Measurements from ENCODE around the gene DISP3. TPM values are rescaled to one million over a fixed set of nuclear protein-coding genes. Genes with fewer than 3 reads are reported as not detected.

Gene DISP3
- total and polyA plus RNA-seq, 11 donors = 0.03 to 0.45 (median 0.12) TPM; not detected in 5

DNA sequence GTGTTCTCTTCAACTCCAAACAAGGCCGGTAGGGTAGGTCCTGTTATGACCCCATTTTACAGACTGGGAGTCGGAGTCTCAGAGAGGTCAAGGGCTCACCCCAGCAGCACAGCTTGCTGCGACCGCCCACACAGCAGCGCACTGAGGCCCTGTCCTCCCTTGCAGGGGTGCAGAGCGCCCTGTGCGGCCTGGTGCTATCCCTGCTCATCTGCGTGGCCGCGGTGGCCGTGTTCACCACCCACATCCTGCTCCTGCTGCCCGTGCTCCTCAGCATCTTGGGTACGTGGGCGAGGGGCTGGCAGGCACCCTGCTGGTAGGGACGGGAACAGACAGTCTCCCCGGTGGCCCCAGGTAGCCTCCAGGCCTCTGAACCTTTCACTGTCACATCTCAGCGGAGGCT, 55.9 kb downstream of the DISP3 start:
- TF ChIP-seq POLR2A (IDR thresholded peaks at IDR 0.05) = no peak
- TF ChIP-seq, protein P1, sequence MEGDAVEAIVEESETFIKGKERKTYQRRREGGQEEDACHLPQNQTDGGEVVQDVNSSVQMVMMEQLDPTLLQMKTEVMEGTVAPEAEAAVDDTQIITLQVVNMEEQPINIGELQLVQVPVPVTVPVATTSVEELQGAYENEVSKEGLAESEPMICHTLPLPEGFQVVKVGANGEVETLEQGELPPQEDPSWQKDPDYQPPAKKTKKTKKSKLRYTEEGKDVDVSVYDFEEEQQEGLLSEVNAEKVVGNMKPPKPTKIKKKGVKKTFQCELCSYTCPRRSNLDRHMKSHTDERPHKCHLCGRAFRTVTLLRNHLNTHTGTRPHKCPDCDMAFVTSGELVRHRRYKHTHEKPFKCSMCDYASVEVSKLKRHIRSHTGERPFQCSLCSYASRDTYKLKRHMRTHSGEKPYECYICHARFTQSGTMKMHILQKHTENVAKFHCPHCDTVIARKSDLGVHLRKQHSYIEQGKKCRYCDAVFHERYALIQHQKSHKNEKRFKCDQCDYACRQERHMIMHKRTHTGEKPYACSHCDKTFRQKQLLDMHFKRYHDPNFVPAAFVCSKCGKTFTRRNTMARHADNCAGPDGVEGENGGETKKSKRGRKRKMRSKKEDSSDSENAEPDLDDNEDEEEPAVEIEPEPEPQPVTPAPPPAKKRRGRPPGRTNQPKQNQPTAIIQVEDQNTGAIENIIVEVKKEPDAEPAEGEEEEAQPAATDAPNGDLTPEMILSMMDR (IDR thresholded peaks at IDR 0.05) = no peak
- no peak overlapping the region for H3K27ac ChIP-seq
- H3K4me1 ChIP-seq = no peaks in the 10 kb centered on the region
- H3K27me3 ChIP-seq = peaks cover 0 to 33% (median 0%) of the 10 kb centered on the region in 9 donors
- H3K36me3 ChIP-seq = no peaks in the 10 kb centered on the region
- 81 to 89% (median 85%) methylated on average over 8 to 17 of the region's 17 CpGs for WGBS, 4 donors
- H3K4me3 ChIP-seq = no peak overlapping the region
- H3K9me3 ChIP-seq = no peaks in the 10 kb centered on the region
- ATAC-seq (no peak), DNase-seq (no peak)
- intact Hi-C loops (cut with DNase I) = no loop called here

DNA sequence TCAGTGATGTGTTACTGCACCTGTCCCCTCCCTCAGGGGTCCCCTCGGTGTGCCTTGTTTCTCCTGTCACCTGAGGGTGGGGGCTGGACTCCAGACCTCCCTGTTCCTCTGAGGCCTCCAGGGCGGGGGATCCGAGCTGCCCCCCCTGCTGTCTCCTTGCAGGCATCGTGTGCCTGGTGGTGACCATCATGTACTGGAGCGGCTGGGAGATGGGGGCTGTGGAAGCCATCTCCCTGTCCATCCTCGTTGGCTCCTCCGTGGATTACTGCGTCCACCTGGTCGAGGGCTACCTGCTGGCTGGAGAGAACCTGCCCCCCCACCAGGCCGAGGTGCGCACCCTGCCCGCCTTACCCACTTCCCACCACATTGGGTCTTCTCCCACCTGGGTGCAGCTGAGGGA, 56.4 kb downstream of the DISP3 start:
- DNase-seq (no peak), ATAC-seq (no peak)
- no peaks in the 10 kb centered on the region for H3K9me3 ChIP-seq
- TF ChIP-seq POLR2A (IDR thresholded peaks at IDR 0.05) = no peak
- TF ChIP-seq, protein P1 (IDR thresholded peaks at IDR 0.05) = no peak
- no peak overlapping the region for H3K4me3 ChIP-seq
- no peak overlapping the region for H3K27ac ChIP-seq
- H3K27me3 ChIP-seq = peaks cover 0 to 33% (median 2%) of the 10 kb centered on the region in 9 donors
- H3K36me3 ChIP-seq = no peaks in the 10 kb centered on the region
- intact Hi-C loops (cut with DNase I) = no loop called here
- no peaks in the 10 kb centered on the region for H3K4me1 ChIP-seq
- 86 to 90% (median 89%) methylated on average over 8 to 12 of the region's 12 CpGs for WGBS, 4 donors

DNA sequence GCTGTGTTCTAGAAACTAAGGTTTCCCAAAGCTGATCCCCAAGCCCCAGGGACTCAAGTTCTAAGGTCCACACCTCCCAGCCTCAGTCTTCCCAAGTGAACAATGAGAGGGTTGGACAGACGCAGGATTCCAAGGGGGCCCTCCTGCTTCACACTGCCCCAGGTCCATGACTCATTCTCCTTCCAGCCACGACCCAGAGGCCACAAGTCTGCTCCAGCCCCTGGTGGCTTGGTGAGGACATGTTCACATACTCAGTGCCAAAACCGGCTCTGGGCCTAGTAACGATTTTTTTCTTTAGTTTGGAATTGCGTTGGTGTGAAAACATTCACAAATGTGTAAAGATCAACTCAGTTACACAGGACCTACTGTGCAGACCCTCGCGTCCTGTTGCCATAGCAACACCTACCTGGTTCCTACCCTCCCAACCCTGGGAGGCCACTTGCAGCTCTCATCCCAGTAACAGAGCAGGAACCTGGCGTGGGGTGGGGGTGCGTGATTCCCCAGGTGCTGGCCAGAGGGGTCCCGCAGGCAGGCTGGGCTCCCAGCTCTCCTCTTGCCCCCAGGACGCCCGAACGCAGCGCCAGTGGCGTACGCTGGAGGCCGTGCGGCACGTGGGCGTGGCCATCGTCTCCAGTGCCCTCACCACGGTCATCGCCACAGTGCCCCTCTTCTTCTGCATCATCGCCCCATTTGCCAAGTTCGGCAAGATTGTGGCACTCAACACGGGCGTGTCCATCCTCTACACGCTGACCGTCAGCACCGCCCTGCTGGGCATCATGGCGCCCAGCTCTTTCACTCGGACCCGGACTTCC, 57.0 kb downstream of the DISP3 start:
- intact Hi-C loops (cut with DNase I) = no loop called here
- no peak for DNase-seq
- Histone ChIP-seq H3K27ac (no peak overlapping the region), H3K9me3 (no peaks in the 10 kb centered on the region), H3K27me3 (peaks cover 0 to 33% (median 3%) of the 10 kb centered on the region in 9 donors), H3K4me3 (no peak overlapping the region), H3K4me1 (no peaks in the 10 kb centered on the region), H3K36me3 (no peaks in the 10 kb centered on the region)
- no peak for ATAC-seq
- 86 to 91% (median 89%) methylated on average over 24 to 33 of the region's 33 CpGs for WGBS, 4 donors
- TF ChIP-seq, protein P1 (IDR thresholded peaks at IDR 0.05) = no peak
- no peak for TF ChIP-seq POLR2A (IDR thresholded peaks at IDR 0.05)

DNA sequence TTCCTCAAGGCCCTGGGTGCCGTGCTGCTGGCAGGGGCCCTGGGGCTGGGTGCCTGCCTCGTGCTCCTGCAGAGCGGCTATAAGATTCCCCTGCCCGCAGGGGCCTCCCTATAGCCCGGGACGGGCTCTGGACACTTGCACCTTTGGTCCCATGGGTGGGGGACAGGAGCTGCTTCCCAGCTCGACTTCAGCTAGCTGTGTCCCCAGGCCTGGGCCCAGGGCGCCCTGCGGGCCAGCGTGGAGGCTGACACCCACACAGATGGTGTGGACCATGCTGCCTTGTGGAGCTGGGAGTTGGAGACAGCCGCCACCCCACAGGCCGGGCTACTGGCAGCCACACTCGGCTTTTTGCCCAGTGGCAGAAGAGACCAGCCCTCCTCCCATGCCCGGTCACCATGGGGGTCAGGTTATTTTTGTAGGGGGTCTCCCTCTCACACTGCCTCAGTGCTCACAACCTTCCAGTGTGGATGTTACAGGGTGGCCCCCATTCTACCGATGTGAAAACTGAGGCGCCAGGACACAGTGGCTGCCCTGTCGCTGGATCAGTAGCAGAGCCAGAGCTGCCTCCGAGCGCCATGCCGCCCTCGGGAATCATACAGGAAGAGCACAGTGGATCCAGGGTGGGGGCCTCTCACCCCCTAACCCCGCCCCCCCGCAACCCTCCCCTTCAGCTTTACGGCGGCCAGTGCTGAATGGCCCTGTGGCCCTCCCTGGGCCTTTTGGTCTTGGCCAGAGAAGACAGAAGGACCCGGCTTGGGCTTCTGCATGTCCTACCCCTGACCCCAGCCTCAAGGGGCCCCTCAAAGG, 57.8 kb downstream of the DISP3 start:
- no peak overlapping the region for H3K27ac ChIP-seq
- H3K27me3 ChIP-seq = peaks cover 0 to 38% (median 3%) of the 10 kb centered on the region in 9 donors
- no peak overlapping the region for H3K4me3 ChIP-seq
- intact Hi-C loops (cut with DNase I) = no loop called here
- TF ChIP-seq, protein P1 (IDR thresholded peaks at IDR 0.05) = no peak
- TF ChIP-seq POLR2A (IDR thresholded peaks at IDR 0.05) = no peak
- no peak for DNase-seq
- 79 to 96% (median 82%) methylated on average over 7 to 26 of the region's 26 CpGs for WGBS, 4 donors
- ATAC-seq = no peak
- H3K9me3 ChIP-seq = no peaks in the 10 kb centered on the region
- no peaks in the 10 kb centered on the region for H3K4me1 ChIP-seq
- H3K36me3 ChIP-seq = no peaks in the 10 kb centered on the region
